Measurements from ENCODE around the gene DCLK1.

The DCLK1 gene

GRCh38 chr13:35784286-35784951, 346.8 kb downstream of the DCLK1 start:
- DNase-seq (ENCODE audit: low read depth): no peak

- DNase-seq (ENCODE audit: low read depth): no peak
Observed at GRCh38 chr13:35782793-35783192, 348.4 kb downstream of the DCLK1 start.

DNA sequence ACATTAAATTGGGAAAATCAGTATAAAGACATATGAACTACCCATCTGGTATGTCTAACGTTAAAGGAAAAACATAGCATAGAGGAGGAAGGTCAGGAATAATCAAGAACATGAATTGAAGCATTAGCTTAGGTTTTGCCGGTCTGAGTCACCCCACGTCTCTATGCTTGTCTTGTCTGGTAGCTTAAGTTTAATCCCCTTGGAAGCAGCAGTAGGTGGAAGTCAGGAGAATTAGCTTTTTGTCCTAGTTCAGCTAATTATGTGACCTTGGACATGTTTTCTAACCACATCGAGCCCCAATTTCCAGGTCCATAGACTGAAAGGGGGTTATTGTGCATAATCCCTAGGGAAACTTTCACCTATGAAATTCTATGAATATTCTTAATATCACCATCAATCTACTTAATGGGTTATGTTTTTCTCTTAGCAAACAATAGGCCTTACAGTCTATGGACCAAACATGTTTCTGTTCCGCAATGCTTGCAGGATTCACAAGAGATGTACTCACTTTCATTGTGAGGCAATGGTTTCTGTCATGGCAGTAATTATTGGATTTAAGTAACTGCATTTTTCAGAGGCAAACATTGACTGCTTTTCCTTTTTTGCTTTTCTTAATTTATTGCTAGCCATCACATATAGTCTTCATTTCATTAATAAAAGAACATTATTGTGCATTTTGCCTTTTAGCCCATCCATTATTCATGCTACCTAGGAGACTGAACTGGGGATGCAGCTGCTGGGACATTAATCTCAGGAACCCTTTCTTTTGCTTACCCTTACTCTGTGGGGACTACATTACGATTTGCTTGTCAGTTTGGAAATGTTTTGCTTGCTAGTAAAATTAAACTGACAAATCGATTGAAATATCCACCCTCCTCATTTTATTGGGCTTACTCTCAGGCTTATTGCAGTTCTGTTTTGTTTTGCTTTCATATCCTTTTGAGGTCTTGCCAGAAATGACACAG, 349.9 kb downstream of the DCLK1 start:
- no peak for DNase-seq (ENCODE audit: low read depth)

DNA sequence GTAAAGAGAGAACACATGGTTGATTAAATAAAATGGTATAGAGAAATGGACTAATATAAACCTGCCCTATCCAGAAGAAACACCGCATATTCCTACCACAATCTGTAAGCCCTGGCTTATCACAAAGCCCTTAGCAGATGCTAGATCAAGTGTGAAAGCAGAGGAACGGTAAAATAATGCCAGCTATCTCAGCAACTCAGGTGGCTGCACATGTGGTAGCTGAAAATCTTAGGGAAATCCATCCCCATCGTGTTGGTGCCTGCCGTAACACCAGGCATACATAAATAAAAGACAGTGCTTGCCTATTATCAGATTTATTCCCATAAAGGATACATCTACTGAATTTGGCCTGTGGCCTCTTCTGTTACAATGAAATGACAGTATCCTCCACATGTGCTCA, 350.6 kb downstream of the DCLK1 start:
- DNase-seq (ENCODE audit: low read depth): no peak

GRCh38 chr13:35771898-35772297, 359.3 kb downstream of the DCLK1 start:
- no peak for DNase-seq (ENCODE audit: low read depth)

DNA sequence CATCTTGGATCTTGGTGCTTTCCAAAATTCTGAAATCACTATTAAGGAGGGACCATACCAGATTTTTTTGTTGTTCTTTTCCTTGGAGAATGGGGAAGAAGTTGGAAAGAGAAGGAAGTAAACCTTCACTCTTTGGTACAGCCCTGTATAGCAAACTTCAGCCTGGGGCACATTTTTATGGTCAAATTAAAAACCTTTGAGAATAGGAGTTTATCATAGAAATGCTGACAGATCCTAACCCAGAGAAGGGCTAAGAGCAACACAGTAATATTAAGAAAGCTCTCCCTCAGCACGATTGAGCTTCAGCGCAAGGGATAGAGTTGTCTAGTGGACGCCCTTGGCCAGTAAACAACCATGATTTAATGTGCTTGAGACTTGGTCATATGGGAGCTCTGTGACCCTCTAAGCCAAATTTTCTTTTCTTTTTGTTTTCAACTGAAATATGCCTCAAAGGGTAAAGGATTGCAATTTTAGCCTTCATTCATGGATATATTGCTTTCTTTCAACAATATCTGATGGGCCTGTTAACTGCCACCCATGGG, 360.4 kb downstream of the DCLK1 start:
- DNase-seq (ENCODE audit: low read depth): no peak

DNA sequence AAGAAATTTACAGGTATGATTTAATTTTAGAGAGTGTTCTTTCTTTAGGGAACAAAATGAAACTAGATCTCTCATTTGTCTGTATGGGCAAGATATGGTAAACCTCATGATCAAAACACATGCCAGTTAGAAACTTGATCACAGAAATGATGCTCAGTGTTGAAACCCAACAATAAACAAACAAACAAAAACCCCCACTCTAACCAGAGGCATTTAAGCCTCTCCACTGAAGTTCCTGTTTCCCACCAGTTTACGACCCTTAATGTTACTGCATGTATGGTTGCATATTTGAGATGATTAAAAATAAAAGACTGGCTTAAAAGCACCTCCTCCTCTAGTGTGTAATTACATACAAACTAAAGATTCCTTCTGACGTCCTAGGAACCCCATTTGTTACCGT, 361.4 kb downstream of the DCLK1 start:
- no peak for DNase-seq (ENCODE audit: low read depth)

- no peak for DNase-seq (ENCODE audit: low read depth)
Observed at GRCh38 chr13:35768551-35768950, 362.6 kb downstream of the DCLK1 start.

DNA sequence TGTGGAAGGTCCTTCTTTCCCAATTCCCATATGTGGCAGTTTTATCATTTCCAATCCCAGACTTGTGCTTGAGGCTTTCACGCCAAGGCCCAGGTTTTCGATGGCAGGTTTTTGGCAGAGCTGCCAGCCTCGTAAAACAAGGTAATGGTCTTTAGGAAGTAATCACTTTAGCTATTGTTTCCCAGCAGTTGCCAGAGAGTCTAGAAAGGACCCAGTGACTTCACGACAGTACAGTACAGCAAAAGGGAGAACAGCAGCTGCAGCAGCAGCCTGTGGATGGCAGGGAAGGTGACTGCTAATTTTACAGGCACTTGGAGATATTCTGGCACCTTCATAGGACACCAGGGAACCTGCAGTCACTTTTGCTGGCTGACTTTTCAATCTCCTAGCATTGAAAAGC, 363.1 kb downstream of the DCLK1 start:
- no peak for DNase-seq (ENCODE audit: low read depth)

DNA sequence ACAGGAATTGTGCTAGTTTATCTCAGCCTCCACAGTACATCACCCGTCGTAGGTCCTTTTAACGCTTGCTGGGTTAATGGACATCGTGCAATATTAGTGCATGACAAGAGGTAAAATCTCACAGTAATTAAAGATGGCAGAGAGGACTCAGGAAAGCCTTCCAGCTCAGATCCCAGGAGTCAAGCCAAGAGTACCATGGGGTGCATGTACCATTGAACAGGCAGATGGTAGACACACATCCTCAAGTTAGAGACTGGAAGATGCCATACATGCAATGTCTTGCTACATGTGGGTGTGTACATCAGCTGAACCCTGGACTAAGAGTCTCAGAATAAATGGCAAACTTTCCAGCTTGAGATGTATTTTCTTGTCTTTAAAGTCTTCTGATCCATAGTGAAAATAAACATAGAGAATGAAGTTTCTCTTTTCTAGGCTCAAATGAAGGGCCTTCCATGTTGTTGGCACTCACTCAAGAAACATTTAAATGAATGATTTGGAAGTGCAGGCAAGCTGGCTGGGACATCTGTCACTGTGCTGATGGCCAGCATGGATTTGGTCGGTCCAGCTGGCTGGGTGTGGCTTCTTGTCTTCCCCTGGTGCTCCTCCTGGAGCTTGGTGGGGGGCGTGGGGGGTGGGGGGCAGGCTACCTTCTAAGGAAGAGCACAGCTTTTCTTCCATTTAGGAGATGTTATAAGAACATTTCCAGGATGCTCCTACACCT, 363.8 kb downstream of the DCLK1 start:
- DNase-seq (ENCODE audit: low read depth): no peak

DNA sequence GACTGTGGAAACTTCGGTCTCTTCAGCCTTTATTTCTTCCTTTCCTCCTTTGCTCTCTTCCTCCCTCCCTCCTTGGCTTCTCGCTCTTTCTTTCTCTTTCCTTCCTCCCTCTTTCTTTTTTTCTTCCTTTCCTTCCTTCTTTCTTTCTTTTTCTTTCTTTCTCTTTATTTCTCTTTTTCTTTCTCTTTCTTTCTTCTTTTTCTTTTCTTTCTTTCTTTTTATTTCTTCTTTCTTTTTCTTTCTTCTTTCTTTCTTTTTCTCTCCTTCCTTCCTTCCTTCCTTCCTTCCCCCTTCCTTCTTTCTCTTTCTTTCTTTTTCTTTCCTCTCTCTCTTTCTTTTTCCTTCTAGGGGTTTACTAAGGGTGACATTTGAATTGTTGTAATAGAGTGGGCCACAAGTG, 364.5 kb downstream of the DCLK1 start:
- DNase-seq (ENCODE audit: low read depth): no peak

- no peak for DNase-seq (ENCODE audit: low read depth)
Observed at GRCh38 chr13:35765941-35766340, 365.2 kb downstream of the DCLK1 start.

- DNase-seq (ENCODE audit: low read depth): no peak
Observed at GRCh38 chr13:35765366-35765765, 365.8 kb downstream of the DCLK1 start.

GRCh38 chr13:35764326-35765015, 366.7 kb downstream of the DCLK1 start:
- no peak for DNase-seq (ENCODE audit: low read depth)

DNA sequence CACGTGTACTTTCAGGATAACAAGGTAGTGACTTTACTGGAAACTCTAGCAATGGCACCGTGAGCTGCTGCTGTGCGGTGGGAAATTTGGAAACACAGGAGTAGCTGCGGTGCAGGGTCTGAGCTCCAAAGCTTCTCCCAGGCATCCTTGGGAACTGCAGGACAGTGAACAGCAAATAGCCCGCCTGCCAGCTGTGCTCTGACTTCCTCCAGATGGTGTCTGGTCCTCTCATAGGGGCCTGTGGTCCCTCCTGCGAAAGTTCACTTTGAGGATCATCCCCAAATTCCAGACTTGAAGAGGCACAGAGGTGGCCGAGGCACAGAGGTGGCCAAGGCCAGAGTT, 367.4 kb downstream of the DCLK1 start:
- DNase-seq (ENCODE audit: low read depth): no peak

GRCh38 chr13:35763060-35763781, 368.0 kb downstream of the DCLK1 start:
- no peak for DNase-seq (ENCODE audit: low read depth)

DNA sequence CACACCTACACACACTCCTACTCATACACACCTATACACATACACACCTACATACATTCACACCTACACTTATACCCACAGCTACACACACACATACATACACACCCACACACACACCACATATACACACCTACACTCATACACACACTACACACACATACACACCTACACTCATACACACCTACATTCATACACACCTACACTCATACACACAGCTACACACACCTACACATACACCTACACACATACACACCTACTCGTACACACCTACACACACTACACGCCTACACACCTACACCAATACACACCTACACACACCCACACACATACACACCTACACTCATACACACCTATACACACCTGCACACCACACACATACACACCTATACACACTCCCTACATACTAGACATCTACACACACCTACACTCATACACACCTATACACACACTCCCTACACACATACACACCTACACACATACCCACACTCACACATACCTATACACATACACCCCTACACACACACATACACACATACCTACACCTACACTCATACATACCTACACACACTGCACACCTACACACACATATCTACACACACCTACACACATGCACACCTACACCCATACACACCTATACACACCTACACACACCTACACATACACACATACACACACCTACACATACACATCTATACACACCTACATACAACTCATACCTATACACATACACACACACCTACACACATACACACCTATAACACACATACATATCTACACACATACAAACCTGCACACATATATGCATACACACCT, 369.5 kb downstream of the DCLK1 start:
- DNase-seq (ENCODE audit: low read depth): no peak

DNA sequence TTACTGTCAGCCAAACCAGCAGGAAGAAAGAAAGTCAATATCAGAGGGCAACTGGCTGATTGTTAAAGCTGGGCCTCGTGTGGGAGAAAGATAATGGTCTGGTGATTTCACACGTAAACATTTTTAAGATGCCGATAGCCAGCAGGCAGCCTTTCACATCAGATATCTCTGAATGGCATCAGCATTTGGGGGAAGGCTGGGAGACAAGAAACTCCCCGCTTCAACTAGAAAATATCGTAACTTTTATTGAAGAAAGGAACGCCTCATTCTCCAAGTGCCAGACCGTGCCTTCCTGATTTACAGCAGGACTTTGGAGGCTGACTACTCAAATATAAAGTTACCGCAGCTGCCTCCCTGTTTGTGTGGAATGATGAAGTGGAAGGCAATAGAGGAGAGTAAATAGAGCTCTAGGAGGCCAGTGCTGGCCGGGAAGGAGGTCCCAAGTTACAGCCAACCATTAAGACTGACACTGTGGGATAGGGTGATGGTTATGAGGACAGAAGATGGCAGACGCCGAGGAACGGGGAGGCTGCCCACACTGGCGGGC, 370.4 kb downstream of the DCLK1 start:
- no peak for DNase-seq (ENCODE audit: low read depth)

GRCh38 chr13:35747594-35747993, 383.6 kb downstream of the DCLK1 start:
- no peak for DNase-seq (ENCODE audit: low read depth)

GRCh38 chr13:35744566-35745178, 386.5 kb downstream of the DCLK1 start:
- DNase-seq (ENCODE audit: low read depth): no peak
